GM13976 (cell line): ENCODE data around the gene QSOX2.

Experiments
- DNase-seq: peaks from one replicate; pipeline ENCODE4 v3.0.0; 2012; ENCODE audit warnings: low spot score
- CTCF ChIP-seq: IDR thresholded peaks from 2 replicates; pipeline ENCODE4 v1.5.1; 2012; ENCODE audit warnings: borderline replicate concordance, mild to moderate bottlenecking; ENCODE audit not compliant: insufficient read depth; ENCODE audit errors: extremely low read depth, missing control alignments, control extremely low read depth
- in situ Hi-C: fragments of 300-500 bp; cut with MboI; formaldehyde crosslinking; loops from one replicate; pipeline ENCODE4 v1.12.0; 2022; ENCODE audit warnings: low sequenced_read_pairs, mixed read lengths, inconsistent platforms; ENCODE audit not compliant: unreplicated experiment

QSOX2 gene

DNA sequence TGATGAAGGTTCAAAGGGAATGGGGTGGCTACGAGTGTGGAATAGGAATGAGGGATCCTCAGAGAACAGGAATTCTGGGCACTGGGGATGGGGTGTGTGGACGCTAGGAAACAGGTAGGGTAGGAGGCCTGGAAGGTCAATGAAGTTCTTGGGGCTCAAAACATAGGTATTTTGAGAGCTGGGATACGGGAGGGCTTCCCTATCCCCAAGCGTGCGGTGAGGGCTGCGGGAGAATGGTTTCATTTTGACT lies 718 bp downstream of the QSOX2 start:
- no peak for TF ChIP-seq CTCF
- no peak for DNase-seq
- in situ Hi-C loops, result no loop called here

- TF ChIP-seq CTCF, result no peak
- in situ Hi-C loops, result no loop called here
- DNase-seq, result peak; percentile 77
Measured at GRCh38 chr9:136244122-136244968, 1.3 kb downstream of the QSOX2 start.

- TF ChIP-seq CTCF, result no peak
- in situ Hi-C loops, result no loop called here
- DNase-seq, result no peak
Measured at GRCh38 chr9:136243631-136244030, 2.0 kb downstream of the QSOX2 start.

DNA sequence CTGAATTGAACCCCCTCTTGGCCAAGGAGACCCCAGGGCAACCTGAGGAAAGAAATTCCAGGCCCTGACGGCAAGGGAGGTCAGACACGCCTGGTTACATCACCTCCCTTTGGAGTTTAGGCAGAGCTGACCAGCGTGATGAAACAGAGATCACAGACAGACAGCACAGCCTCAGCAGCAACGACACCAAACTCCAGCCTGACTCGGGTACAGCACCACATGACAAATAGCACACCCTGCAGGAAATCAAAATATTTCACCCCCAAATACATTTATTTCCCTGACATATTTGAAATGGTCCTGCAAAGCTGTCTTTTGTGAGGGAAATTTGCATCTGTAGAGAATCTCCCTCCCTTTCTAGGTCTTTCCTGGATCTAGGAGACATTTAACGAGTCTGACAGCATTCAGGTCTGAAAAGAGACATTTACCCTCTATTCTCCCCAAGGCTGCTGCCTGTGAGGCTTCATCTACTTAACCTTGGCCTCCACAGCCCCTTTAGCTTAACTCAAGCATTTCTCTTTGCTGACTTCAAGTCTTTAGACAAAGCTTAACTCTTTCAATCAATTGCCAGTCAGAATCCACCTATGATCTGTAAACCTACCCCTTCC lies 2.6 kb downstream of the QSOX2 start:
- in situ Hi-C loops, result no loop called here
- peak; percentile 46 for DNase-seq
- no peak for TF ChIP-seq CTCF

GRCh38 chr9:136242248-136242647 lies 3.4 kb downstream of the QSOX2 start:
- DNase-seq, result no peak
- no peak for TF ChIP-seq CTCF
- in situ Hi-C loops, result no loop called here

DNA sequence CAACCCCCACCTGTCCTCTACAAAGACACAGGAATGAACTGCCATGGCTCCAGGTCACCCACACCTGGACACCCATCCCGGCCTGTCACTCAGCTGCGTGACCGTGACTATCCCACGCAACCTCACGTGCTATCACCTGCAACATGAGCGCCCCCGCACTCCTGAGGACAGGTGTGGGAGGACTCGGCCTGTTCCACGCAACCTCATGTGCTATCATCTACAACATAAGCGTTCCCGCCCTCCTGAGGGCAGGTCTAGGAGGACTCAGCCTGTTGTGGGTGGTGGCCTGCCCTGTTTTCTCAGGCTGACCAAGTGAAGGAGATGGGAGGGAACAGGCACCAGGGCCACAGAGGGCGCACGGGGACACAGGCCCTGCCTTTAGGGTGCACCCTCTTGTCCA lies 4.1 kb downstream of the QSOX2 start:
- in situ Hi-C loops, result no loop called here
- TF ChIP-seq CTCF, result no peak
- DNase-seq, result no peak
